Keratinocyte (primary cell): Measurements from ENCODE around the gene CYP46A1.

ENCODE experiments used
- EZH2 ChIP-seq: IDR thresholded peaks from one replicate; pipeline ENCODE4 v1.6.1; 2012; ENCODE audit warnings: inconsistent platforms, mild to moderate bottlenecking, low read length, moderate library complexity
- TF ChIP-seq, protein P1 (sequence below), 3 experiments: IDR thresholded peaks in 1 of 3; conservative IDR thresholded peaks in 1 of 3; optimal IDR thresholded peaks in 1 of 3; 2 replicates in 2 of 3; 3 replicates in 1 of 3; pipeline versions ENCODE3 to v1.5.1; 2011; ENCODE audit warnings: low read length in 3 of 3, mild to moderate bottlenecking in 3 of 3, moderate library complexity in 2 of 3, control low read depth in 1 of 3, inconsistent platforms in 1 of 3; ENCODE audit not compliant: insufficient read depth in 2 of 3; ENCODE audit errors: extremely low read depth in 1 of 3

GRCh38 chr14:99716091-99716849 lies 32.2 kb downstream of the CYP46A1 start:
- TF ChIP-seq, protein P1, sequence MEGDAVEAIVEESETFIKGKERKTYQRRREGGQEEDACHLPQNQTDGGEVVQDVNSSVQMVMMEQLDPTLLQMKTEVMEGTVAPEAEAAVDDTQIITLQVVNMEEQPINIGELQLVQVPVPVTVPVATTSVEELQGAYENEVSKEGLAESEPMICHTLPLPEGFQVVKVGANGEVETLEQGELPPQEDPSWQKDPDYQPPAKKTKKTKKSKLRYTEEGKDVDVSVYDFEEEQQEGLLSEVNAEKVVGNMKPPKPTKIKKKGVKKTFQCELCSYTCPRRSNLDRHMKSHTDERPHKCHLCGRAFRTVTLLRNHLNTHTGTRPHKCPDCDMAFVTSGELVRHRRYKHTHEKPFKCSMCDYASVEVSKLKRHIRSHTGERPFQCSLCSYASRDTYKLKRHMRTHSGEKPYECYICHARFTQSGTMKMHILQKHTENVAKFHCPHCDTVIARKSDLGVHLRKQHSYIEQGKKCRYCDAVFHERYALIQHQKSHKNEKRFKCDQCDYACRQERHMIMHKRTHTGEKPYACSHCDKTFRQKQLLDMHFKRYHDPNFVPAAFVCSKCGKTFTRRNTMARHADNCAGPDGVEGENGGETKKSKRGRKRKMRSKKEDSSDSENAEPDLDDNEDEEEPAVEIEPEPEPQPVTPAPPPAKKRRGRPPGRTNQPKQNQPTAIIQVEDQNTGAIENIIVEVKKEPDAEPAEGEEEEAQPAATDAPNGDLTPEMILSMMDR (optimal IDR thresholded peaks at IDR 0.05 in 1 of 3, IDR thresholded peaks at IDR 0.05 in 1 of 3, conservative IDR thresholded peaks at IDR 0.05 in 1 of 3; ENCODE audit: extremely low read depth in 1 of 3, insufficient read depth in 2 of 3, low read length in 3 of 3) = no peak
- no peak for TF ChIP-seq EZH2
